ENCODE data around the gene LELP1.

- TF ChIP-seq POLR2A (IDR thresholded peaks at IDR 0.05; ENCODE audit: low read length): no peak
- TF ChIP-seq GATA1 (IDR thresholded peaks at IDR 0.05; ENCODE audit: low read depth, low read length): no peak
Observed at GRCh38 chr1:153251087-153251486, 47.9 kb downstream of the LELP1 start.
